ENCODE data around the gene PTPRE.

PTPRE gene

DNA sequence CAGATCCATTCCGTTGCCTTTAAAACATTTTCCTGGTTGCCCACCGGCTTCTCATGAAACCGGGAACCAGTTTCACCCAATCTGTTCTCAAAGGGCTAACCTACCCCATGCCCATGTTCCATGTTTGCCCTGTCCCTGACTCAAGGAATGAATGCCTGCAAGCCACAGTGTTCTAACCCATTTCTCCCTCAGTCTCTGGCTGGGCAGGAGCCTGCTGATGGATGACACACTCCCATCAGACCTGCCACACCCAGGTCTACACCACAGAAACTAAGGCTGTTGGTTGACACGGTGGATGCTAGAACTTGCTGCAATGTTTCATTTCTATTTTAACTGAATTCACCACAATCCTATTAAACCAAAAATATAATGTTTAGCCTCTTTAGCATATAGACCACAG, 29.8 kb upstream of the PTPRE start:
- ATAC-seq: no peak

DNA sequence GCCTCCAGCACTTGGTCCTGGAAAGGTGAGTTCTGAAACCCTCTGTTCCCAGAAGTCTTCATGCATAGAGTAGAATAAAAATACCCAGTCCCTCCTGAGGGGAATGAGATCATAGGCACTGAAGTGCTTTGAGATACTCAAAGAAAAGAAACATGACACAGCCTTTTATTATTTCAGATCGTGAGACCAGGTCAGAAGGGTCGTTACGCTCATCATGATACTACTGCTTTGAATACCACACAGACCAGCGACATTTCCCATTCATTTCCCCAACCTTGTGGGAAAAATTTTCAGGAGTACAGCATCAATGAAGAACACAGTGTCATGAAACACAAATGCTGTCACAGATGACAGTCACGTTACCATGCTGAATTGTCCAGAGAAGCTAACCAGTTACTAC, 29.2 kb upstream of the PTPRE start:
- no peak for ATAC-seq
- TF ChIP-seq, protein P1, sequence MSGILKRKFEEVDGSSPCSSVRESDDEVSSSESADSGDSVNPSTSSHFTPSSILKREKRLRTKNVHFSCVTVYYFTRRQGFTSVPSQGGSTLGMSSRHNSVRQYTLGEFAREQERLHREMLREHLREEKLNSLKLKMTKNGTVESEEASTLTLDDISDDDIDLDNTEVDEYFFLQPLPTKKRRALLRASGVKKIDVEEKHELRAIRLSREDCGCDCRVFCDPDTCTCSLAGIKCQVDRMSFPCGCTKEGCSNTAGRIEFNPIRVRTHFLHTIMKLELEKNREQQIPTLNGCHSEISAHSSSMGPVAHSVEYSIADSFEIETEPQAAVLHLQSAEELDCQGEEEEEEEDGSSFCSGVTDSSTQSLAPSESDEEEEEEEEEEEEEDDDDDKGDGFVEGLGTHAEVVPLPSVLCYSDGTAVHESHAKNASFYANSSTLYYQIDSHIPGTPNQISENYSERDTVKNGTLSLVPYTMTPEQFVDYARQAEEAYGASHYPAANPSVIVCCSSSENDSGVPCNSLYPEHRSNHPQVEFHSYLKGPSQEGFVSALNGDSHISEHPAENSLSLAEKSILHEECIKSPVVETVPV (CRISPR knock-in tag; IDR thresholded peaks at IDR 0.05): no peak
- TF ChIP-seq, protein P2, sequence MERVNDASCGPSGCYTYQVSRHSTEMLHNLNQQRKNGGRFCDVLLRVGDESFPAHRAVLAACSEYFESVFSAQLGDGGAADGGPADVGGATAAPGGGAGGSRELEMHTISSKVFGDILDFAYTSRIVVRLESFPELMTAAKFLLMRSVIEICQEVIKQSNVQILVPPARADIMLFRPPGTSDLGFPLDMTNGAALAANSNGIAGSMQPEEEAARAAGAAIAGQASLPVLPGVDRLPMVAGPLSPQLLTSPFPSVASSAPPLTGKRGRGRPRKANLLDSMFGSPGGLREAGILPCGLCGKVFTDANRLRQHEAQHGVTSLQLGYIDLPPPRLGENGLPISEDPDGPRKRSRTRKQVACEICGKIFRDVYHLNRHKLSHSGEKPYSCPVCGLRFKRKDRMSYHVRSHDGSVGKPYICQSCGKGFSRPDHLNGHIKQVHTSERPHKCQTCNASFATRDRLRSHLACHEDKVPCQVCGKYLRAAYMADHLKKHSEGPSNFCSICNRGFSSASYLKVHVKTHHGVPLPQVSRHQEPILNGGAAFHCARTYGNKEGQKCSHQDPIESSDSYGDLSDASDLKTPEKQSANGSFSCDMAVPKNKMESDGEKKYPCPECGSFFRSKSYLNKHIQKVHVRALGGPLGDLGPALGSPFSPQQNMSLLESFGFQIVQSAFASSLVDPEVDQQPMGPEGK (CRISPR knock-in tag; IDR thresholded peaks at IDR 0.05; ENCODE audit: borderline replicate concordance): no peak
- TF ChIP-seq PPARA (CRISPR knock-in tag; IDR thresholded peaks at IDR 0.05; ENCODE audit: borderline replicate concordance) (no peak), ESRRG (CRISPR knock-in tag; IDR thresholded peaks at IDR 0.05) (no peak), GLIS3 (CRISPR knock-in tag; IDR thresholded peaks at IDR 0.05) (no peak), ARNTL (CRISPR knock-in tag; IDR thresholded peaks at IDR 0.05; ENCODE audit: borderline replicate concordance, low read depth) (no peak), TCF4 (CRISPR knock-in tag; IDR thresholded peaks at IDR 0.05; ENCODE audit: borderline replicate concordance) (no peak)

More for the DNA sequence above, 29.8 kb upstream of the PTPRE start:
- TF ChIP-seq RARB (CRISPR knock-in tag; IDR thresholded peaks at IDR 0.05): no peak
- no peak for TF ChIP-seq BACH2 (CRISPR knock-in tag; IDR thresholded peaks at IDR 0.05; ENCODE audit: borderline replicate concordance)
- TF ChIP-seq GLIS3 (CRISPR knock-in tag; IDR thresholded peaks at IDR 0.05): no peak
- no peak for TF ChIP-seq TOX (CRISPR knock-in tag; IDR thresholded peaks at IDR 0.05; ENCODE audit: borderline replicate concordance)
- no peak for TF ChIP-seq ZFP30 (CRISPR knock-in tag; IDR thresholded peaks at IDR 0.05)
- TF ChIP-seq, protein P3, sequence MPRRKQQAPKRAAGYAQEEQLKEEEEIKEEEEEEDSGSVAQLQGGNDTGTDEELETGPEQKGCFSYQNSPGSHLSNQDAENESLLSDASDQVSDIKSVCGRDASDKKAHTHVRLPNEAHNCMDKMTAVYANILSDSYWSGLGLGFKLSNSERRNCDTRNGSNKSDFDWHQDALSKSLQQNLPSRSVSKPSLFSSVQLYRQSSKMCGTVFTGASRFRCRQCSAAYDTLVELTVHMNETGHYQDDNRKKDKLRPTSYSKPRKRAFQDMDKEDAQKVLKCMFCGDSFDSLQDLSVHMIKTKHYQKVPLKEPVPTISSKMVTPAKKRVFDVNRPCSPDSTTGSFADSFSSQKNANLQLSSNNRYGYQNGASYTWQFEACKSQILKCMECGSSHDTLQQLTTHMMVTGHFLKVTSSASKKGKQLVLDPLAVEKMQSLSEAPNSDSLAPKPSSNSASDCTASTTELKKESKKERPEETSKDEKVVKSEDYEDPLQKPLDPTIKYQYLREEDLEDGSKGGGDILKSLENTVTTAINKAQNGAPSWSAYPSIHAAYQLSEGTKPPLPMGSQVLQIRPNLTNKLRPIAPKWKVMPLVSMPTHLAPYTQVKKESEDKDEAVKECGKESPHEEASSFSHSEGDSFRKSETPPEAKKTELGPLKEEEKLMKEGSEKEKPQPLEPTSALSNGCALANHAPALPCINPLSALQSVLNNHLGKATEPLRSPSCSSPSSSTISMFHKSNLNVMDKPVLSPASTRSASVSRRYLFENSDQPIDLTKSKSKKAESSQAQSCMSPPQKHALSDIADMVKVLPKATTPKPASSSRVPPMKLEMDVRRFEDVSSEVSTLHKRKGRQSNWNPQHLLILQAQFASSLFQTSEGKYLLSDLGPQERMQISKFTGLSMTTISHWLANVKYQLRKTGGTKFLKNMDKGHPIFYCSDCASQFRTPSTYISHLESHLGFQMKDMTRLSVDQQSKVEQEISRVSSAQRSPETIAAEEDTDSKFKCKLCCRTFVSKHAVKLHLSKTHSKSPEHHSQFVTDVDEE (CRISPR knock-in tag; IDR thresholded peaks at IDR 0.05): no peak
- TF ChIP-seq, protein P4, sequence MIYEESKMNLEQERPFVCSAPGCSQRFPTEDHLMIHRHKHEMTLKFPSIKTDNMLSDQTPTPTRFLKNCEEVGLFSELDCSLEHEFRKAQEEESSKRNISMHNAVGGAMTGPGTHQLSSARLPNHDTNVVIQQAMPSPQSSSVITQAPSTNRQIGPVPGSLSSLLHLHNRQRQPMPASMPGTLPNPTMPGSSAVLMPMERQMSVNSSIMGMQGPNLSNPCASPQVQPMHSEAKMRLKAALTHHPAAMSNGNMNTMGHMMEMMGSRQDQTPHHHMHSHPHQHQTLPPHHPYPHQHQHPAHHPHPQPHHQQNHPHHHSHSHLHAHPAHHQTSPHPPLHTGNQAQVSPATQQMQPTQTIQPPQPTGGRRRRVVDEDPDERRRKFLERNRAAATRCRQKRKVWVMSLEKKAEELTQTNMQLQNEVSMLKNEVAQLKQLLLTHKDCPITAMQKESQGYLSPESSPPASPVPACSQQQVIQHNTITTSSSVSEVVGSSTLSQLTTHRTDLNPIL (CRISPR knock-in tag; IDR thresholded peaks at IDR 0.05; ENCODE audit: low read depth): no peak
- TF ChIP-seq SNAI2 (CRISPR knock-in tag; IDR thresholded peaks at IDR 0.05): no peak
- no peak for TF ChIP-seq ESRRG (CRISPR knock-in tag; IDR thresholded peaks at IDR 0.05)

DNA sequence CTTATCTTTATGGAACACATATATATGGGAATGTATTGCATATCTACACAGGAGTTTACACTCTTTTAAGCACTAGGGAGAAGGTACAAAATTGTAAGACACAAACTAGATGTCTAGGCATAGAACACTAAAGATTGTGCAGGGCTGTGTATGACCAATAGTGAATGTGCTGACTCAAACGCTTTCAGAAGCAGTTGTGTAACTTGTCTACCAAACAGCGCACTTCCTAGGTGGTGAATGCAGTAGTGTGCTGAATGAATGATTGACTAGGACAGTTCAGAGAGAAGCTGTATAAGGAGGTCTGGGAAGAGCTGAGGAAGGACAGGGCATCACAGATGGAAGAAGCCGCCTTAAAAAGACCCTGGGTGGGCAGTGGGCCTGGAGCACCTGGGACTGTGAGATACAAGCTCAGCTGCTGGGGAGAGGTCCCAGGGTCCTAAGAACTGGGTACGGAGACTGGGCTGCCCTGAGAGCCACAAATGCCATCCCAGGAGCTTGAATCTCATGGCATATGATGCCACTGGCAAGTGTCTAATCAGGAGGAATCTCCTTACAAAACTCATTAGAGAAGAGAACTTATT, 28.3 kb upstream of the PTPRE start:
- no peak for ATAC-seq

DNA sequence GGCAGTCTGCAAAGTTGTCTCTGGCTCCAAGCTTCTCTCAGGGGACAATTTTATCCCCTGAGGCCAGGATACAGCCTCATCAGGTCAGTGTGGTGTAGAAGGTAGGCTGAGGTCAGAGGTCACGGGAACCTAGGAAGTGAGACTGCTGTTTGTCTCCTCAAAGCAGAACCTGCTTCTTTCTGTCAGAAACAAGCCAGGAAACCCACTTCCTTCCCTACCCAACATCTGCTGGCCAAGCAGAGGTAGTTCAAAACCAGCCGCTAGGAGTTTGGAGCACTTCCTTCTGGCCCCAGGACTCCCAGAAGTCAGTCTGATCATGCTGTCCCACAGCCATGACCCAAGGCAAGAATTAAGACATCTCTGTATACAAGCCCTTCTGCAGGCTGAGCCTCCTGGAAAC, 26.3 kb upstream of the PTPRE start:
- ATAC-seq: no peak
- TF ChIP-seq TOX (CRISPR knock-in tag; IDR thresholded peaks at IDR 0.05; ENCODE audit: borderline replicate concordance) (no peak), CSDC2 (CRISPR knock-in tag; IDR thresholded peaks at IDR 0.05) (no peak), SNAI2 (CRISPR knock-in tag; IDR thresholded peaks at IDR 0.05) (no peak), ZNF8 (CRISPR knock-in tag; IDR thresholded peaks at IDR 0.05) (no peak), ZFP30 (CRISPR knock-in tag; IDR thresholded peaks at IDR 0.05) (no peak), OSR1 (CRISPR knock-in tag; IDR thresholded peaks at IDR 0.05) (no peak), RARB (CRISPR knock-in tag; IDR thresholded peaks at IDR 0.05) (no peak), ZC3H10 (CRISPR knock-in tag; IDR thresholded peaks at IDR 0.05) (no peak), ZNF70 (CRISPR knock-in tag; IDR thresholded peaks at IDR 0.05) (no peak)
- TF ChIP-seq, protein P4 (CRISPR knock-in tag; IDR thresholded peaks at IDR 0.05; ENCODE audit: low read depth): no peak
- TF ChIP-seq, protein P5, sequence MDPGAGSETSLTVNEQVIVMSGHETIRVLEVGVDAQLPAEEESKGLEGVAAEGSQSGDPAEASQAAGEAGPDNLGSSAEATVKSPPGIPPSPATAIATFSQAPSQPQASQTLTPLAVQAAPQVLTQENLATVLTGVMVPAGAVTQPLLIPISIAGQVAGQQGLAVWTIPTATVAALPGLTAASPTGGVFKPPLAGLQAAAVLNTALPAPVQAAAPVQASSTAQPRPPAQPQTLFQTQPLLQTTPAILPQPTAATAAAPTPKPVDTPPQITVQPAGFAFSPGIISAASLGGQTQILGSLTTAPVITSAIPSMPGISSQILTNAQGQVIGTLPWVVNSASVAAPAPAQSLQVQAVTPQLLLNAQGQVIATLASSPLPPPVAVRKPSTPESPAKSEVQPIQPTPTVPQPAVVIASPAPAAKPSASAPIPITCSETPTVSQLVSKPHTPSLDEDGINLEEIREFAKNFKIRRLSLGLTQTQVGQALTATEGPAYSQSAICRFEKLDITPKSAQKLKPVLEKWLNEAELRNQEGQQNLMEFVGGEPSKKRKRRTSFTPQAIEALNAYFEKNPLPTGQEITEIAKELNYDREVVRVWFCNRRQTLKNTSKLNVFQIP (CRISPR knock-in tag; IDR thresholded peaks at IDR 0.05; ENCODE audit: borderline replicate concordance, low read depth): no peak

More for the DNA sequence above, 28.3 kb upstream of the PTPRE start:
- no peak for TF ChIP-seq ARNTL (CRISPR knock-in tag; IDR thresholded peaks at IDR 0.05; ENCODE audit: borderline replicate concordance, low read depth)
- TF ChIP-seq, protein P2 (CRISPR knock-in tag; IDR thresholded peaks at IDR 0.05; ENCODE audit: borderline replicate concordance): no peak
- TF ChIP-seq TCF4 (CRISPR knock-in tag; IDR thresholded peaks at IDR 0.05; ENCODE audit: borderline replicate concordance): no peak

Measured in SK-N-SH treated with all-trans-retinoic acid at 6 μM for 48 hours (cell line).